GM18867 (cell line): ENCODE data around the gene ZAP70.
"Not testable (repeated sequence)": the region's sequence is repeated elsewhere in the genome, so short reads cannot be mapped to it uniquely, and the experiment has no call there.

Experiments
- ATAC-seq: cut with Tn5 transposase; IDR thresholded peaks from one replicate; pipeline ENCODE4 v1.9.1; 2021; ENCODE audit warnings: mild to moderate bottlenecking, moderate library complexity; ENCODE audit not compliant: unreplicated experiment

The ZAP70 gene

GRCh38 chr2:97713296-97714083 lies at the start of gene ZAP70:
Gene ZAP70 (plus strand): TSS chr2:97713576. CDS start chr2:97724037, 10,461 bp downstream.
- no peak for ATAC-seq

GRCh38 chr2:97663626-97663961 lies 49.8 kb upstream of the ZAP70 start:
- no peak for ATAC-seq

- peak; percentile 85 for ATAC-seq
Measured at GRCh38 chr2:97663962-97664635, 49.3 kb upstream of the ZAP70 start, which contains the start of gene ACTR1B. Gene ACTR1B (minus strand): TSS chr2:97664044. CDS start chr2:97663890, 154 bp downstream.

GRCh38 chr2:97664636-97664970 lies 48.8 kb upstream of the ZAP70 start:
- ATAC-seq: no peak

- peak; percentile 49 for ATAC-seq
Measured at GRCh38 chr2:97669448-97669847, 43.9 kb upstream of the ZAP70 start, which contains the start of gene C2orf92. Gene C2orf92 (plus strand): TSS chr2:97669713. CDS start chr2:97669789, 76 bp downstream.

- no peak for ATAC-seq
Measured at GRCh38 chr2:97670471-97670870, 42.9 kb upstream of the ZAP70 start.

- no peak for ATAC-seq
Measured at GRCh38 chr2:97671526-97671925, 41.9 kb upstream of the ZAP70 start.

- ATAC-seq: not testable (repeated sequence)
Measured at GRCh38 chr2:97672606-97673140, 40.7 kb upstream of the ZAP70 start.

GRCh38 chr2:97673182-97673914 lies 40.0 kb upstream of the ZAP70 start:
- no peak for ATAC-seq

- ATAC-seq: no peak
Measured at GRCh38 chr2:97673915-97674283, 39.5 kb upstream of the ZAP70 start.

GRCh38 chr2:97675430-97676113 lies 37.8 kb upstream of the ZAP70 start:
- ATAC-seq: no peak

- no peak for ATAC-seq
Measured at GRCh38 chr2:97676620-97677019, 36.8 kb upstream of the ZAP70 start.

- no peak for ATAC-seq
Measured at GRCh38 chr2:97677480-97677879, 35.9 kb upstream of the ZAP70 start.

GRCh38 chr2:97678298-97678697 lies 35.1 kb upstream of the ZAP70 start:
- ATAC-seq: no peak

GRCh38 chr2:97687235-97687634 lies 26.1 kb upstream of the ZAP70 start:
- ATAC-seq: not testable (repeated sequence)

GRCh38 chr2:97688062-97688827 lies 25.1 kb upstream of the ZAP70 start:
- ATAC-seq: peak; percentile 72

- no peak for ATAC-seq
Measured at GRCh38 chr2:97691166-97691565, 22.2 kb upstream of the ZAP70 start.

- ATAC-seq: no peak
Measured at GRCh38 chr2:97693476-97693875, 19.9 kb upstream of the ZAP70 start.

- ATAC-seq: no peak
Measured at GRCh38 chr2:97695744-97696143, 17.6 kb upstream of the ZAP70 start.
